LNCaP clone FGC (cell line): ENCODE results near the gene ECHS1.
A peak's percentile ranks its signal among the peaks of the same experiment; 100 is the strongest.

Source experiments
- DNase-seq: peaks from one replicate; pipeline ENCODE4 v3.0.0-alpha.2; 2011; ENCODE audit warnings: low read depth
- H3K4me3 ChIP-seq: 2 replicates; pipeline ENCODE4 v1.5.1; 2011; ENCODE audit warnings: mild to moderate bottlenecking, low read depth, low read length, control low read depth
- CTCF ChIP-seq: IDR thresholded peaks from 2 replicates; pipeline ENCODE4 v1.5.1; 2012; ENCODE audit warnings: mild to moderate bottlenecking; ENCODE audit not compliant: control insufficient read depth, insufficient read depth; ENCODE audit errors: extremely low read depth

ECHS1 gene

GRCh38 chr10:133329491-133330202, 43.5 kb downstream of the ECHS1 start:
- DNase-seq, result peak; percentile 47
- peak; percentile 86 for TF ChIP-seq CTCF
- H3K4me3 ChIP-seq, result no peak overlapping the region

GRCh38 chr10:133328358-133329343, 44.5 kb downstream of the ECHS1 start:
- DNase-seq, result no peak
- no peak for TF ChIP-seq CTCF
- no peak overlapping the region for H3K4me3 ChIP-seq

GRCh38 chr10:133327651-133328357, 45.4 kb downstream of the ECHS1 start:
- no peak for TF ChIP-seq CTCF
- no peak overlapping the region for H3K4me3 ChIP-seq
- no peak for DNase-seq

- DNase-seq, result no peak
- H3K4me3 ChIP-seq, result no peak overlapping the region
- TF ChIP-seq CTCF, result no peak
Observed at GRCh38 chr10:133326745-133327650, 46.2 kb downstream of the ECHS1 start.

GRCh38 chr10:133326223-133326551, 47.0 kb downstream of the ECHS1 start:
- TF ChIP-seq CTCF, result no peak
- H3K4me3 ChIP-seq, result no peak overlapping the region
- no peak for DNase-seq
